ENCODE data around the gene HLTF. TPM values are rescaled to one million over a fixed set of nuclear protein-coding genes. Genes with fewer than 3 reads are reported as not detected.

The HLTF gene
- total and polyA plus RNA-seq, 2 of the 13 experiments (the other 11 are each of a cell fraction or from before 2014, with no cell fraction given), result 12.0 to 22.9 TPM

- no peak for TF ChIP-seq BCLAF1 (IDR thresholded peaks at IDR 0.05)
- TF ChIP-seq ZNF746 (CRISPR knock-in tag; IDR thresholded peaks at IDR 0.05), result no peak
- no peak for TF ChIP-seq ZFP82 (CRISPR knock-in tag; IDR thresholded peaks at IDR 0.05; ENCODE audit: borderline replicate concordance)
- peak; percentile 46 for TF ChIP-seq ZBTB2 (CRISPR knock-in tag; IDR thresholded peaks at IDR 0.05; ENCODE audit: low read depth)
- TF ChIP-seq MIER2 (CRISPR knock-in tag; IDR thresholded peaks at IDR 0.05), result no peak
- TF ChIP-seq SMARCE1 (IDR thresholded peaks at IDR 0.05; ENCODE audit: borderline replicate concordance), result no peak
- peak; percentile 93; the same call in 1 of the 2 replicates for TF ChIP-seq AKNA (CRISPR knock-in tag; IDR thresholded peaks at IDR 0.05; ENCODE audit: borderline replicate concordance)
- peak; percentile 68; the same call in 1 of the 2 replicates for TF ChIP-seq ZZZ3 (CRISPR knock-in tag; IDR thresholded peaks at IDR 0.05; ENCODE audit: borderline replicate concordance)
- 0 out of 2 replicates have a peak, but pooled peaks have one; percentile 22 for TF ChIP-seq THAP7 (CRISPR knock-in tag; IDR thresholded peaks at IDR 0.05)
- peak; percentile 71 for TF ChIP-seq ZXDC (CRISPR knock-in tag; IDR thresholded peaks at IDR 0.05)
- TF ChIP-seq NR1H2 (CRISPR knock-in tag; IDR thresholded peaks at IDR 0.05; ENCODE audit: borderline replicate concordance, low read depth), result no peak
- TF ChIP-seq GPN1 (CRISPR knock-in tag; IDR thresholded peaks at IDR 0.05; ENCODE audit: borderline replicate concordance), result no peak
- no peak for TF ChIP-seq ZNF839 (CRISPR knock-in tag; IDR thresholded peaks at IDR 0.05; ENCODE audit: borderline replicate concordance)
- TF ChIP-seq NCOR1 (IDR thresholded peaks at IDR 0.05; ENCODE audit: borderline replicate concordance, low read length), result no peak
- peak; percentile 61; the same call in 1 of the 2 replicates for TF ChIP-seq ZNF331 (CRISPR knock-in tag; IDR thresholded peaks at IDR 0.05)
These were observed at the start of gene HLTF (continued) for GRCh38 chr3:149086232-149086988.
